ENCODE results near the gene ASF1B. TPM values are rescaled to one million over a fixed set of nuclear protein-coding genes. Genes with fewer than 3 reads are reported as not detected.

ASF1B gene
- total RNA-seq, 1 experiment from 2014 or later = 54.6 TPM

DNA sequence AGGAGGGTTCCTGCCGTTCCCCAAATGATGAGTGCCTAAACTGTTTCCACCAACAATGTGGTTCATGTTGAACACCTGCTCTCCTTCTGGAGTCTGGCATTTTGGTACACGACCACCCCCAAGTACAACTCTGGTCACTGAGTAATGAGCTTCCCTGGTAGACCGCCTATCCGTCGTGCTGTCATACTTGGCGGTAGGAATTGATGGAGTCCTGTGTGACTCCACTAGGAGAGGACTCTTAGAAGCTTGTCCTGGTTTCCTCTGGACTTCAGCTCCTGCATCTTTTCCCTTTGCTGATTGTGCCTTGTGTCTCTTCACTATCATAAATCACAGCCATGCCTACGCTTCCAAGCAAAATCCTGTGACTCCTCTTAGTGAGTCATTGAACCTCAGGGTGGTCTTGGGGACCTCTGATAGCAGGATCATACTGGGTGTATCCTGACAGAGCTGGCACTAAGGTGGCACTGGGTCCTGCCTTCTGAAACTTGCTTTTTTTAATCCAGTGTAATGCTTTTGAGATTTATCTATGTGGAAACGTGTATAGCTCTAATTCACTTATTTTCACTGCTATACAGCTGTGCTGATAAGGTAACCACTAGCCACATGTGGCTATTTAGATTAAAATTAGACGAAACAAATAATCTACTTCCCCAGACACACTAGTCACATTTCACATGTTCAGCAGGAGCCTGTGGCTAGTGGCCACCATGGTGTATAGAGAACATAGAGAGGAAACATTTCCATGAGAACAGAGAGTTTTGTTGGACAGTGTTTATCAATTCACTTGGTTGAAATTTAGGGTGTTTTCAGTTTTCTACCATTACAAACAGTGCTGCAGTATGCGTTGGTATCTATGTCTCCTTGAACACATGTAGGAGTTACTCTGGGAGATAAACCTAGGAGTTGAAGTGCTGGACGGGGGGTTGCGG, 6.1 kb upstream of the ASF1B start:
- peaks cover 18% of the 10 kb centered on the region for H3K4me1 ChIP-seq (ENCODE audit: insufficient read depth, low read length, poor library complexity, severe bottlenecking)
- no peaks in the 10 kb centered on the region for H3K9me3 ChIP-seq (ENCODE audit: low read depth, low read length, poor library complexity, severe bottlenecking)
- no peak overlapping the region for H3K27ac ChIP-seq (ENCODE audit: low read depth, low read length, poor library complexity, severe bottlenecking)
- TF ChIP-seq, protein P1, sequence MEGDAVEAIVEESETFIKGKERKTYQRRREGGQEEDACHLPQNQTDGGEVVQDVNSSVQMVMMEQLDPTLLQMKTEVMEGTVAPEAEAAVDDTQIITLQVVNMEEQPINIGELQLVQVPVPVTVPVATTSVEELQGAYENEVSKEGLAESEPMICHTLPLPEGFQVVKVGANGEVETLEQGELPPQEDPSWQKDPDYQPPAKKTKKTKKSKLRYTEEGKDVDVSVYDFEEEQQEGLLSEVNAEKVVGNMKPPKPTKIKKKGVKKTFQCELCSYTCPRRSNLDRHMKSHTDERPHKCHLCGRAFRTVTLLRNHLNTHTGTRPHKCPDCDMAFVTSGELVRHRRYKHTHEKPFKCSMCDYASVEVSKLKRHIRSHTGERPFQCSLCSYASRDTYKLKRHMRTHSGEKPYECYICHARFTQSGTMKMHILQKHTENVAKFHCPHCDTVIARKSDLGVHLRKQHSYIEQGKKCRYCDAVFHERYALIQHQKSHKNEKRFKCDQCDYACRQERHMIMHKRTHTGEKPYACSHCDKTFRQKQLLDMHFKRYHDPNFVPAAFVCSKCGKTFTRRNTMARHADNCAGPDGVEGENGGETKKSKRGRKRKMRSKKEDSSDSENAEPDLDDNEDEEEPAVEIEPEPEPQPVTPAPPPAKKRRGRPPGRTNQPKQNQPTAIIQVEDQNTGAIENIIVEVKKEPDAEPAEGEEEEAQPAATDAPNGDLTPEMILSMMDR (conservative IDR thresholded peaks at IDR 0.05; ENCODE audit: low read depth, low read length) = no peak
- TF ChIP-seq EZH2 (IDR thresholded peaks at IDR 0.05; ENCODE audit: borderline replicate concordance, low read depth, low read length, poor library complexity, severe bottlenecking) = no peak
- POLR2A ChIA-PET (ENCODE audit: low non-redundant PET) = no interaction called here
- CTCF ChIA-PET = interaction anchor here (0.6 kb wide), 1 partner anchor 25 kb away, joined by 5 read pairs; no protein-coding TSS in a partner anchor
- H3K4me3 ChIP-seq (ENCODE audit: low read depth, low read length, poor library complexity, severe bottlenecking) = no peak overlapping the region
- intact Hi-C loops (cut with micrococcal nuclease; ENCODE audit: unreplicated experiment) = no loop called here
- no peak for DNase-seq (ENCODE audit: low spot score)
- H3K36me3 ChIP-seq (ENCODE audit: insufficient read depth, low read length, poor library complexity, severe bottlenecking) = peaks cover 4% of the 10 kb centered on the region
- BruUV-seq (replicated peaks) = no TSS peak
- H3K27me3 ChIP-seq (replicated peaks; ENCODE audit: insufficient read depth, low read depth, low read length, poor library complexity) = no peaks in the 10 kb centered on the region

GRCh38 chr19:14141041-14141440, 4.7 kb upstream of the ASF1B start:
- BruUV-seq (replicated peaks) = no TSS peak
- CTCF ChIA-PET = no interaction called here
- POLR2A ChIA-PET (ENCODE audit: low non-redundant PET) = no interaction called here

GRCh38 chr19:14139944-14140343, 3.6 kb upstream of the ASF1B start:
- no peak for DNase-seq (ENCODE audit: low spot score)
- peaks cover 4% of the 10 kb centered on the region for H3K36me3 ChIP-seq (ENCODE audit: insufficient read depth, low read length, poor library complexity, severe bottlenecking)
- H3K27me3 ChIP-seq (replicated peaks; ENCODE audit: insufficient read depth, low read depth, low read length, poor library complexity) = no peaks in the 10 kb centered on the region
- no peaks in the 10 kb centered on the region for H3K9me3 ChIP-seq (ENCODE audit: low read depth, low read length, poor library complexity, severe bottlenecking)
- CTCF ChIA-PET = no interaction called here
- BruUV-seq (replicated peaks) = no TSS peak
- TF ChIP-seq, protein P1 (conservative IDR thresholded peaks at IDR 0.05; ENCODE audit: low read depth, low read length) = no peak
- no peak for TF ChIP-seq EZH2 (IDR thresholded peaks at IDR 0.05; ENCODE audit: borderline replicate concordance, low read depth, low read length, poor library complexity, severe bottlenecking)
- H3K4me3 ChIP-seq (ENCODE audit: low read depth, low read length, poor library complexity, severe bottlenecking) = no peak overlapping the region
- POLR2A ChIA-PET (ENCODE audit: low non-redundant PET) = no interaction called here
- intact Hi-C loops (cut with micrococcal nuclease; ENCODE audit: unreplicated experiment) = loop anchor here (5.0 kb wide), 3 partner anchors 207 to 342 kb away; no protein-coding TSS in a partner anchor
- peaks cover 13% of the 10 kb centered on the region for H3K4me1 ChIP-seq (ENCODE audit: insufficient read depth, low read length, poor library complexity, severe bottlenecking)
- H3K27ac ChIP-seq (ENCODE audit: low read depth, low read length, poor library complexity, severe bottlenecking) = no peak overlapping the region

More at GRCh38 chr19:14141041-14141440, 4.7 kb upstream of the ASF1B start:
- Histone ChIP-seq H3K4me3 (ENCODE audit: low read depth, low read length, poor library complexity, severe bottlenecking) (no peak overlapping the region), H3K4me1 (ENCODE audit: insufficient read depth, low read length, poor library complexity, severe bottlenecking) (peaks cover 9% of the 10 kb centered on the region), H3K27me3 (replicated peaks; ENCODE audit: insufficient read depth, low read depth, low read length, poor library complexity) (no peaks in the 10 kb centered on the region), H3K27ac (ENCODE audit: low read depth, low read length, poor library complexity, severe bottlenecking) (no peak overlapping the region), H3K9me3 (ENCODE audit: low read depth, low read length, poor library complexity, severe bottlenecking) (no peaks in the 10 kb centered on the region), H3K36me3 (ENCODE audit: insufficient read depth, low read length, poor library complexity, severe bottlenecking) (peaks cover 4% of the 10 kb centered on the region)
- TF ChIP-seq, protein P1 (conservative IDR thresholded peaks at IDR 0.05; ENCODE audit: low read depth, low read length) = no peak
- TF ChIP-seq EZH2 (IDR thresholded peaks at IDR 0.05; ENCODE audit: borderline replicate concordance, low read depth, low read length, poor library complexity, severe bottlenecking) = no peak
- intact Hi-C loops (cut with micrococcal nuclease; ENCODE audit: unreplicated experiment) = no loop called here
- DNase-seq (ENCODE audit: low spot score) = no peak
